NOMO-1 treated with DMSO at 0.1 percent for 48 hours (cell line): Measurements from ENCODE around the gene CACNA1B.

Experiments
- DNase-seq: peaks from one replicate; lab custom pipeline; 2025; ENCODE audit not compliant: unreplicated experiment; lab: John Stamatoyannopoulos, UW

CACNA1B gene

DNA sequence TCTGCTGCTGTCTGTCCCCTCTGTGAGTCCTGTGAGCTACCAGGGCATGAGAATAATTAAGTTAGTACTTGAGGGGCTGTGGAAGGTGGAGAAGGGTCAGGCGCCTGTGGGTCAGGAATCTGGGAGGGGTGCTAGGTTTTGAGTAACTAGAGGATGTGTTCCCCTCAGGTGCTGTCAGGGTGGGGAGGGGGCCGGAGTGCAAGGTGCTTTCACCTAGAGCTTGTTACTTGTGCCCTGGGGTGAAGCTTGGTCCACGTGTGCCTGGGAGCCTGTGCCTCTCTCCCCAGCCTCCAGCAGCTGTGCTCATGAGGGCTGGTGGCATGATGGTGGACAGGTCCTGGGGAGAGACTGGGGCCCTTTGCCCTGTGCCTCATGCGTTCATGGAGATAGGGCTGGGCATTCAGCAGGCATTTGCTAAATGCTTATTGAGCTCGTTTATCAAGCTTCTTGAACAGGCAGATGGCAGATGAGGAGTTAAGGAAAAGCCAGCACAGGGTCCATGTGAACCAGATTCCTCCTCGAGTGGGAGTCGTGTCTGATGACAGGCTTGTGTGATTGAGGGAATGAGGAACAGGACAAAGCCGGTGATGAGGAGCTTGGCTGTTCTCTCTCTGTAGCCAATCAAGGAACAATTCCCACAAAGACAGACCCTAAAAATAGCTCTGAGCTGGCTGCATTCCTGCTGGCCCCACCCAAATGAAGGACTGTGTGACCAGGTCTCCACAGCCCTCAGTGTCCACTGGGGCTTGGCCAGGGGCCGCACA is 40.9 kb downstream of the CACNA1B start:
- no peak for DNase-seq

DNA sequence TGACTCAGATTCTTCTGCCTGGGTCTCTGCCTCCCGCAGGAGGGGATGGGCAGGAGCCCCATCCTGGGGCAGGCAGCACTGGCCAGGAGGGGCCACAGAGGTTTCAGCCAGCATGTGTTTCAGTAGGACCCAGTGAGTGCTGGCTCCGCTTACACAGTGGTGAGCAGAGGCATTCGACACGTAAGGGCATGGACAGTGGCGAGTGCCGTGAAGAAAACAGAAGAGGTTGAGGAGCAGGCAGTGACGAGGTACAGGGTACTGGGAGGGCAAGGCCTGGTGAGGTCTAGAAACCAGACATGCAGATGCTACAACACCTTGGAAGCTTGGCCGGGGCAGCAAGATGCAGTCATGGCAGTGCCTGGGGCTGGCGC is 41.5 kb downstream of the CACNA1B start:
- DNase-seq = no peak

- DNase-seq = no peak
Measured at GRCh38 chr9:137919649-137920141, 42.1 kb downstream of the CACNA1B start.

DNA sequence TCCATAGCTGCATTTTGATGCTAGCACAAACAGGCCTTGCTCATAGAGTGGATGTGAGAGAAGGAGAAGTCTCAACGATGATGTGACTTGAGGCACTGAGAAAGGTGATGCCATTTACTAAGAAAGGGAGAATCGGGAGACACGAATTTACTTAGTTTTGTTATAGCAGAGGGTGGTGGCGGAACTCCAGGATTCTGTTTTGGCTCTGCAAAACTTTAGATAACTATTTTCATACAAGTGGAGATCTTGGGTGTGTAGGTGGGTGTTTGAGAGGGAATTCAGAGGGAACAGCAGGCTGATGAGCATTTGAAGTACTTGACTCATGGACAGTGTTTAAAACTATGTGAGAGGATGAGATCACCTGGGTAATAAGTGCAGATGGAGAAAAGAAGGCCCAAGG is 43.2 kb downstream of the CACNA1B start:
- no peak for DNase-seq

DNA sequence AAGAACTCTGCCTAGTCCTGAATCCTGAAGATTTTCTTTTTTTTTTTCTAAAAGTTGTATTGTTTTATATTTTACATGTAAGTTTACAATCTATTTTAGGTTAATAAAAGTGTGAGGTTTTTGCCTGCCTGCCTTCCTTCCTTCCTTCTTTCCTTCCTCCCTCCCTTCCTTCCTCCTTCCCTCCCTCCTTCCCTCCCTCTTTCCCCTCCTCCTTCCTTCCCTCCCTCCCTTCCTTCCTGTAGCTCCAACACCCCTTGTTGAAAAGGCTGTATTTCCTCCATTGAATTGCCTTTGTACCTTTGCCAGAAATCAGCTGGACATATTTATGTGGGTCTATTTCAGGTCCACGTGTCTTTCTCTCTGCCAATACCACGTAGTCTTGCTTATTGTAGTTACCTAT is 46.6 kb downstream of the CACNA1B start:
- no peak for DNase-seq

- no peak for DNase-seq
Measured at GRCh38 chr9:137924761-137925369, 47.3 kb downstream of the CACNA1B start.

DNA sequence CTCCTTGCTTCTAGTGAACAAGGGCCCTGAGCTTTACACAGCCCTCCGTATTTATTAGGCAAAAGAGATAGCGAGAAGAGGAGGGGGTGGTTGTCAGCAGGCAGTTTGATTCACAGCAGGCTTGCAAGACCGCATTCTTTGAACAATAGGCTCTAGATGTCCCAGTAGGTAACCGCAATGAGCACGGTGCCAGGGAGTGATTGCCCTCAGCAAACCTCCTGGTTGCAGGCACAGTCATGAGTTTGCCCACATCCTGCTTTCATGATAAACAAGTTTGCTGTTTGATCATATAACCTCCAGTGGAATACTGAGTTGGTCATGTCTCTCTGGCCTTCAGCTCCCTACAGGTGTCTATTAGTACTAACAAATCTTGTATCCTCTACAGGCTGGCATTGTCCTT is 66.1 kb downstream of the CACNA1B start:
- DNase-seq = no peak

DNA sequence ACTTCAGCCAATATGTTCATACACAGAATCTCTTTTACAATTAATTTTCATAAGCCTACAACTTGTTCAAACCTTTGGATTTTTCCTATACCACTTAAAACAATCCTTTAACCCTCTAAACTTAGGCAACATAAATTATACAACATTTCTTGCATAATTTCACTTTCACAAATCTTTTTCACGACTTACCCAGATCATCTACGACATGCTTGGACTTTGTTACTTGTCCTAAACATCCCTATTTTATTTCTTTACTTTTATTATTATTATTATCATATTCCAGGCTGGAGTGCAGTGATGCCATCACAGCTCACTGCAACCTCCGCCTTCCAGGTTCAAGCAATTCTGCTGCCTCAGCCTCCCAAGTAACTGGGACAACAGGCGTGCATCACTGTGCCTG is 68.0 kb downstream of the CACNA1B start:
- no peak for DNase-seq

DNA sequence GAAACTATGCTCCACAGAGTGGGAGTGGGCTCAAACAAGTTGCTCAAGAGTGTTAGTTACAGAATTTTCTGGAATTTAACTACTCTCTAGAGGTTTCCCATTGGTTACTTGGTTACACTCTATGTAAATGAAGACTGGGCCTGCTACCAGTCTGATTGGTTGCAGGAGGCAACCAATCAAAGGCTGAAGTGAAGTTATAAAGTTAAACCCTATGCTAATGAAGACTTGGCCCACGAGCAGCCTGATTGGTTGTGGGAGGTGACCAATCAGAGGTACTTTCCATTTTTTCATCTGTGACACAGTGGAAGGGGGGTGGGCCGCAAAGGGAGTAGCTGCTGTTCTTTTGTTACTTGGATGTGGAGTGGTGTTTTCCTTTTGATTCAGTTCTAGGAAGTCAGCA is 69.4 kb downstream of the CACNA1B start:
- no peak for DNase-seq

DNA sequence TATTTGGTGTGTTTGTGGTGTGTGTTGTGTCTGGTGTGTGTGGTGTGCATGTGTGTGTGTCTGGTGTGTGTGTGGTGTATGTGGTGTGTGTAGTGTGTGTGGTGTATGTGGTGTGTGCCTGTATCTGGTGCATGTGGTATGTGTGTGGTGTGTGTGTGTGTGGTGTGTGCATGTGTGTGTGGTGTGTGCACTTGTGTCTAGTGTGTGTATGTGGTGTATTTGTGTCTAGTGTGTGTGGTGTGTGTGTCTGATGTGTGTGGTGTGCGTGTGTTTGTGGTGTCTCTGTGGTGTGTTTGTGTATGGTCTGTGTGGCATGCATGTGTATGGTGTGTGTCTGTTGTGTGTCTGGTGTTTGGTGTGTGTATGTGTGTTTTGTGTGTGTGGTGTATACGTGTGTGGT is 71.1 kb downstream of the CACNA1B start:
- DNase-seq = no peak

DNA sequence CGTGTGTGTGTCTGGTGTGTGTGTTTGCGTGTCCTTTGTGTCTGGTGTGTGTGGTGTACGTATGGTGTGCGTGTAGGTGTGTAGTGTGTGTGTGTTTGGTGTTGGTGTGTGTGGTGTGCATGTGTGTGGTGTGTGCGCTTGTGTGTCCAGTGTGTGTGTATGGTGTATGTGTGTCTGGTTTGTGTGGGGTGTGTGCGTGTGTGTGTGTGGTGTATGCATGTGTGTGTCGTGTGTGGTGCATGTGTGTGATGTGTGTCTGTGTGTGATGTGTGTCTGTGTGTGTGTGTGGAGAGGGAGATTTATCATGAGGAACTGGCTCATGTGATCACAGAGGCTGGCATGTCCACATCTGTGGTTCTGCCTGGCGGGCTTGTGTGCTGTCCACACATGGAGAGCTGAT is 71.7 kb downstream of the CACNA1B start:
- DNase-seq = no peak

DNA sequence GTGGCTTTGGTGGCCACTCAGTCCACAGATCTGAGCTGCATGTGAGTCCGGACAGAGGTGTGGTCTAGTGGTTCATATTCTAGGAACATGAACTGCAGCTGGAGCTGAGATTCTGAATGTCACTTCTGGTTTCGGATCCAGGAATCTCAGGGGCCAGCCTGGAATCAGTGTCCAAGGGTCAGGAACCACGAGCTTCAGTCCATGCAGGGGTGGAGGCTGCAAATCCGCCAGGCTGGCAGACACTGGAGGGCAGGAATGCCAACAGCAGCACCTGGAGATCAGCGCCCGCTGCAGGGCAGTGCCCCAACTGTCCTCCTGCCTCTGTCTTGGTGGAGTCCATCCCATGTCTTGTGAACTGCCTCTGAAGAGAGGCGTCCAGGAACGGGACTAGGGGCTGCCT is 73.5 kb downstream of the CACNA1B start:
- DNase-seq = no peak

GRCh38 chr9:137951597-137952490 is 74.3 kb downstream of the CACNA1B start:
- no peak for DNase-seq

DNA sequence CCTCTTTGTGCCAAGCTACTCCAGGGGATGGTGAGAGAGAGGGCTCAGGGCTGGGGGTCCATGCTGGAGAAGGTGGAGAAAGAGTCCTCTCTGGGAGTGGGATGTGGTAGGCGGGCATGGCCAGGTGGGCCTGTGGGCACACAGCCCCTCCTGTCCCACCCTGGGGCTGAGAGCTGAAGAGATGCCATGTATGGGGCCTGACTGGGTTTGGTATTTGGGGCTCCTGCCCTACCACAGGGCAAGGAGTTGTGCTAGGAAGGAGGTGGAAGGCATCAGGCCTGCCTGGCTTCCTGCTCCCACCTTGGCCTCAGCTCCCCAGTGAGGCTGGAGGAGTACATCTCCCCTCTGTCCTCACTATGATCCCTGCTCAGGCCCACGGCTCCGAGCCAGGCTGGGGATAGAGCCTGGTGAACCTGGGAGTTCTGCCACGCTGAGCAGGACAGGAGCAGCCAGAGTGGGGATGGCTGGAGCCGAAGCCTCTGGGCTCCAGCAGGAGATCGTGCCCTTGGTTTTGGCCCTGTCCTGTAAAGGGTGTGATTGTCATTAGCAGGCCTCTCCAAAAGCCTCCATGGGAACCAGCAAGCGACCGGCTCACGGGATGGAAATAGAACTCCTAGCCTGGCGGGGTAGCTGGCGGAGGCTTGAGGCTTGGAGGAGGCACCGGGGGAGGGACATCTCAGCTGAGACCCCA is 75.5 kb downstream of the CACNA1B start:
- DNase-seq = no peak

DNA sequence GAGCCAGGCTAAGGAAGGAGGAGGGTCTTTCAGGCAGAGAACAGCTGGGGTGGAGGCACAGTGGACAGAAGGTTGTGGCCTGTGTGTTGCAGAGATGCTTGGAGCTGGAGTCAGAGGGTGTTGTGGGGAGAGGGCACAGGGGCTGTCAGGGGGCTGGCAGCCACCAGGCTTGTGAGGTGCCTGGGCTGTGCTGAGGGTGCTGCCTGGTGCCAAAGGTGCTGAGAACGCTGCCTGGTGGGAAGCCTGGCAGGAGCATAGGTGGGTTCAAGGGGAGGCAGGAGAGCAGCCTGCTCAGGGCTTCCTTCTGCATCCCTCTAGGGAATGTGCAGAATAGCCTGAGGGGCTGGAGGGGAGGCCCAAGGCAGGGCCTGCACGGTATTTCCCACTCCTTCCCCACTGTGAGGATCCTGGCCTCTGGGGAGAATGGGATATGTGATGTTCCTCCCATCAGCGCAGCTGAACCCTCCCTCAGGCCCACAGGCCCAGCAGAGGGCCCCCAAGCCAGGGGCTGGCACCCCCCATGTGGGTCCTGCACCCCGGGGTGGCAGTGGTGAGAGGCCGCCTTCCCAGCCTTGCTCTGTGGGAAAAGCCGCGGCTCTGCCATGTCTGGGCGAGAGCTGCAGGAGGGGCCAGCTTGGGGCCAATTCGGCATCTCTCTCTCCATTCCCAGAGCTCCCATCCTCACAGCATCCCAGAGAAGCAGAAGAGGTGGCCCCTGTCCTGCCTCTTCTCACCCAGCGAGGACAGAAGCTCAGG is 76.3 kb downstream of the CACNA1B start:
- no peak for DNase-seq

GRCh38 chr9:137955224-137955570 is 77.6 kb downstream of the CACNA1B start:
- DNase-seq = no peak

DNA sequence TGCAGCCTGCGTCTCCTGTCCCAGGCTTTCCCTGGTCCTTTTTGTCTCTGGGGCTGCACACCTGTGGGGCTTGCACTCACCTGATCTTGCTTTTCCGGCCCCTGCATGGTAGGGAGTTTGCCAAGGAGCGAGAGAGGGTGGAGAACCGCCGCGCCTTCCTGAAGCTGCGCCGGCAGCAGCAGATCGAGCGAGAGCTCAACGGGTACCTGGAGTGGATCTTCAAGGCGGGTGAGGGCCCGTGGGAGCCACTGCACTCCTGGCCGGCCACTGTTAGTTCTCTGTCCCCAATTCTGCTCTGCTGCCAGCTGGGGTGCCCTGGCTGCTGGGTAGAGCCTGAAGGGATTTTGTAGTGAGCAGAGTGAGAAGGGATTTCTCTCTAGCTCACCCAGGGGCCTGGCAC is 78.0 kb downstream of the CACNA1B start:
- DNase-seq = no peak

DNA sequence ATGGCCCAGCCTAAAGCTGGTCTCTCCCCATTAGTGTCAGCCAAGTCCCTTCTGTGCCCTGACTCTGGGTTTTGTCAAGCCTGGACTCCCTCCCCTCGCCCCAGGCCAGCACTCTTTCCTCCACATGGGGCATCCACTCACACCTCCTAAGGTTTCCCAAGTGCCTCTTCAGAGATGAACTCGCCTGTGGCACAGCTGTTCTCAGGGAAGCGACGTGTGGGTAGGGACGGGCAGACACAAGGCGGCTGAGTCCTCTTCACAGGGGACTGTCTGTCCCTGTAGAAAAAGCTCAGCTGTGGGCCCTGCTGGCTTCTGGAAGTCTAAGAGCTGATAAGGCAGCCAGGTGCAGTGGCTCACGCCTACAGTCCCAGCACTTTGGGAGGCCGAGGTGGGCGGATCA is 78.5 kb downstream of the CACNA1B start:
- DNase-seq = no peak

DNA sequence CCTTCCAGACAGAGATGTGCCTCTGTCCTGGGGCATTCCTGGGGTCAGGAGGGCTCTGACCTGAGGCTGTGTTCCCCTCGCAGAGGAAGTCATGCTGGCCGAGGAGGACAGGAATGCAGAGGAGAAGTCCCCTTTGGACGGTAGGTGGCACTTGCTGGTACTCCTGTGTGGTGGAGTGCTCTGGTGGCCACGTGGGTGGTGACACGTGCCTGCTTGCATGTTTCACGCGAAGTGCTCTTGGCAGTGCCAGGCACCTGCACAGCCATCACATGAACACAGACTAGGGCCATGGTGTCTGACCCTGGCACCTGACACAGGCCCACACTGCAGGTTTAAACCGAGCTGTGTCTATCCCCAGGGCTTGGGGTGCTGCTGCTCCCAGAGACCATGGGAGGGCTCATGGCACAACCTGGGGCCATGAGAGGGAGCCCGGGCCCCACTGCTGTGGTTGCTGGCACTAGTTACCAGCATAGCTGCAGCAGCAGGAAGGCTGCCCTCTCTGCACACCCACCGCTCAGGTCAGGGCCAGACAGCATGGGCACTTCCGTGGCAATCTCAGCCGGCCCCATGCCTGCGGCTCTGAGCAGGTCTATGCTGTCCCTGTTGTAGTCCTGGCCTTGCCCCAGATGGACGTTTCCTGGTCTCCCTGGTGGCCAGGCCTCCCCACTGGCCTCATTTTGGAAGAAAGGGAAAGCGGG is 79.3 kb downstream of the CACNA1B start:
- DNase-seq = peak; percentile 2
